Prostate gland (tissue), 2 donors: Measurements from ENCODE around the gene MROH9. TPM values are rescaled to one million over a fixed set of nuclear protein-coding genes. Genes with fewer than 3 reads are reported as not detected.

Experiments
- DNase-seq: peaks from one replicate; pipeline ENCODE4 v3.0.0-alpha.2; 2019; ENCODE audit warnings: low spot score
- H3K27ac ChIP-seq, 2 donors: fragments of 200-600 bp; sonication (generic); 2 replicates each; pipeline ENCODE4 v1.5.1; 2017 to 2019
- H3K27me3 ChIP-seq: fragments of 200-600 bp; sonication (generic); replicated peaks from 2 replicates; pipeline ENCODE4 v1.5.1; 2019; ENCODE audit not compliant: insufficient read depth
- H3K36me3 ChIP-seq, 2 donors: fragments of 200-600 bp; sonication (generic); 1 replicate in 1 of 2; 2 replicates in 1 of 2; pipeline versions ENCODE4 v1.5.1 to v1.8.1; 2017 to 2019
- H3K4me1 ChIP-seq: fragments of 200-600 bp; sonication (generic); replicated peaks from 2 replicates; pipeline ENCODE4 v1.5.1; 2019
- H3K4me3 ChIP-seq, 2 donors: fragments of 200-600 bp; sonication (generic); 2 replicates each; pipeline ENCODE4 v1.5.1; 2017 to 2019
- H3K9me3 ChIP-seq: fragments of 200-600 bp; sonication (generic); 2 replicates; pipeline ENCODE4 v1.5.1; 2017
- CTCF ChIP-seq, 4 experiments: fragments of 200-600 bp in 2 of 4; fragments of 450-650 bp in 2 of 4; sonication (generic) in 2 of 4; IDR thresholded peaks; 1 replicate in 3 of 4; 2 replicates in 1 of 4; pipeline ENCODE4 v1.5.1; 2016 to 2019; ENCODE audit warnings: antibody characterized with exemption in 4 of 4, mild to moderate bottlenecking in 2 of 4, moderate library complexity in 2 of 4
- POLR2A ChIP-seq: fragments of 450-650 bp; IDR thresholded peaks from one replicate; pipeline ENCODE4 v1.6.1; 2016; ENCODE audit warnings: antibody characterized with exemption, mild to moderate bottlenecking
- POLR2AphosphoS5 ChIP-seq: sonication (generic); formaldehyde crosslinking; IDR thresholded peaks from one replicate; pipeline ENCODE4 v1.6.1; 2017; ENCODE audit warnings: antibody characterized with exemption
- WGBS: methylation state at CpG from one replicate; pipeline ENCODE4 v1.1.5; 2018; 5-methylcytosine and 5-hydroxymethylcytosine counted together
- intact Hi-C: fragments of 100-400 bp; cut with DNase I; formaldehyde crosslinking; loops from one replicate; pipeline ENCODE4 v1.14.2; 2022
- total RNA-seq, 2 donors: library from RNA; depleted of rRNA; stranded (reverse); fragments of >200 nt; gene quantifications; one replicate each; pipeline ENCODE4 v1.1.0, GENCODE V29; 2016

Gene MROH9
- total RNA-seq, 2 donors from 2014 or later: not detected

- Histone ChIP-seq H3K4me1 (no peaks in the 10 kb centered on the region), H3K27me3 (no peaks in the 10 kb centered on the region), H3K36me3 (no peaks in the 10 kb centered on the region), H3K4me3 (no peak overlapping the region), H3K9me3 (no peaks in the 10 kb centered on the region), H3K27ac (peak overlapping the region; percentile 2 to 29)
- TF ChIP-seq CTCF (IDR thresholded peaks at IDR 0.05) (no peak), POLR2A (no peak), POLR2AphosphoS5 (no peak)
- intact Hi-C loops: loop anchor here (2.0 to 5.0 kb wide), 2 partner anchors 106 to 229 kb away; partner anchors contain the start of gene FMO4
- DNase-seq: no peak
- WGBS: 49% methylated on average over 5 of the region's 5 CpGs
Measured at GRCh38 chr1:171083222-171083621, 147.9 kb downstream of the MROH9 start.

- no peaks in the 10 kb centered on the region for H3K9me3 ChIP-seq
- no peak for TF ChIP-seq CTCF (IDR thresholded peaks at IDR 0.05)
- TF ChIP-seq POLR2AphosphoS5: no peak
- no peak for TF ChIP-seq POLR2A
Measured at GRCh38 chr1:171084091-171084490, 148.8 kb downstream of the MROH9 start.

GRCh38 chr1:171084870-171085269 is 149.5 kb downstream of the MROH9 start:
- 96% methylated on average over 2 of the region's 2 CpGs for WGBS
- intact Hi-C loops: loop anchor here (5.0 kb wide), 1 partner anchor 227 kb away; the partner anchor contains the start of gene FMO4

More at GRCh38 chr1:171084091-171084490, 148.8 kb downstream of the MROH9 start:
- Histone ChIP-seq H3K27me3 (no peaks in the 10 kb centered on the region), H3K27ac (no peak overlapping the region), H3K4me1 (no peaks in the 10 kb centered on the region), H3K4me3 (no peak overlapping the region), H3K36me3 (no peaks in the 10 kb centered on the region)
- DNase-seq: no peak
- intact Hi-C loops: loop anchor here (5.0 kb wide), 1 partner anchor 228 kb away; the partner anchor contains the start of gene FMO4

GRCh38 chr1:171087896-171088295 is 152.6 kb downstream of the MROH9 start:
- H3K4me3 ChIP-seq: no peak overlapping the region
- no peaks in the 10 kb centered on the region for H3K27me3 ChIP-seq
- H3K36me3 ChIP-seq: no peaks in the 10 kb centered on the region
- DNase-seq: no peak
- H3K4me1 ChIP-seq: no peaks in the 10 kb centered on the region
- no peak overlapping the region for H3K27ac ChIP-seq
- TF ChIP-seq POLR2A (no peak), POLR2AphosphoS5 (no peak), CTCF (IDR thresholded peaks at IDR 0.05) (no peak)
- intact Hi-C loops: no loop called here
- no peaks in the 10 kb centered on the region for H3K9me3 ChIP-seq

More at GRCh38 chr1:171084870-171085269, 149.5 kb downstream of the MROH9 start:
- no peaks in the 10 kb centered on the region for H3K9me3 ChIP-seq
- no peak overlapping the region for H3K4me3 ChIP-seq
- no peaks in the 10 kb centered on the region for H3K27me3 ChIP-seq
- DNase-seq: no peak
- no peak overlapping the region for H3K27ac ChIP-seq
- TF ChIP-seq POLR2A (no peak), CTCF (IDR thresholded peaks at IDR 0.05) (no peak), POLR2AphosphoS5 (no peak)
- H3K36me3 ChIP-seq: no peaks in the 10 kb centered on the region
- no peaks in the 10 kb centered on the region for H3K4me1 ChIP-seq

GRCh38 chr1:171090604-171091003 is 155.3 kb downstream of the MROH9 start, which contains the start of gene FMO3:
Gene FMO3 (plus strand): TSS chr1:171090905. CDS start chr1:171092659, 1,754 bp downstream.
- no peak for TF ChIP-seq POLR2A
- no peak for TF ChIP-seq CTCF (IDR thresholded peaks at IDR 0.05)
- no peak for TF ChIP-seq POLR2AphosphoS5
- WGBS: 94% methylated on average over 5 of the region's 5 CpGs
- intact Hi-C loops: no loop called here
- Histone ChIP-seq H3K4me1 (no peaks in the 10 kb centered on the region), H3K27me3 (no peaks in the 10 kb centered on the region), H3K9me3 (no peaks in the 10 kb centered on the region), H3K4me3 (no peak within 1 kb of the TSS), H3K27ac (no peak within 1 kb of the TSS), H3K36me3 (no peaks in the 10 kb centered on the region)
- no peak for DNase-seq
